ENCODE measurements around the gene ACACB.

The ACACB gene

GRCh38 chr12:109173443-109174240, 57.3 kb downstream of the ACACB start:
- no peak for DNase-seq (ENCODE audit: low read depth in 2 of 2)

- no peak for DNase-seq (ENCODE audit: low read depth in 2 of 2)
Observed at GRCh38 chr12:109174468-109174867, 58.1 kb downstream of the ACACB start.

- DNase-seq (ENCODE audit: low read depth in 2 of 2), result no peak
Observed at GRCh38 chr12:109178532-109178931, 62.1 kb downstream of the ACACB start.

- DNase-seq (ENCODE audit: low read depth in 2 of 2), result no peak
Observed at GRCh38 chr12:109179927-109180326, 63.5 kb downstream of the ACACB start.

GRCh38 chr12:109182041-109182839, 65.9 kb downstream of the ACACB start:
- no peak for DNase-seq (ENCODE audit: low read depth in 2 of 2)

GRCh38 chr12:109185441-109185840, 69.1 kb downstream of the ACACB start:
- DNase-seq (ENCODE audit: low read depth in 2 of 2), result no peak

- no peak for DNase-seq (ENCODE audit: low read depth in 2 of 2)
Observed at GRCh38 chr12:109186993-109187653, 70.7 kb downstream of the ACACB start.

- no peak for DNase-seq (ENCODE audit: low read depth in 2 of 2)
Observed at GRCh38 chr12:109188108-109188712, 71.8 kb downstream of the ACACB start.

- DNase-seq (ENCODE audit: low read depth in 2 of 2), result no peak
Observed at GRCh38 chr12:109189291-109189690, 72.9 kb downstream of the ACACB start.

- no peak for DNase-seq (ENCODE audit: low read depth in 2 of 2)
Observed at GRCh38 chr12:109191621-109192250, 75.3 kb downstream of the ACACB start.

GRCh38 chr12:109192358-109192757, 76.0 kb downstream of the ACACB start:
- peak; percentile 23 to 32 for DNase-seq (ENCODE audit: low read depth in 2 of 2)

- DNase-seq (ENCODE audit: low read depth in 2 of 2), result no peak
Observed at GRCh38 chr12:109193896-109194295, 77.5 kb downstream of the ACACB start.

GRCh38 chr12:109196332-109196731, 79.9 kb downstream of the ACACB start:
- no peak for DNase-seq (ENCODE audit: low read depth in 2 of 2)

GRCh38 chr12:109197327-109197726, 80.9 kb downstream of the ACACB start:
- no peak for DNase-seq (ENCODE audit: low read depth in 2 of 2)

- DNase-seq (ENCODE audit: low read depth in 2 of 2), result no peak
Observed at GRCh38 chr12:109199324-109199723, 82.9 kb downstream of the ACACB start.

- no peak for DNase-seq (ENCODE audit: low read depth in 2 of 2)
Observed at GRCh38 chr12:109200825-109201495, 84.6 kb downstream of the ACACB start.

- DNase-seq (ENCODE audit: low read depth in 2 of 2), result no peak
Observed at GRCh38 chr12:109201496-109201885, 85.1 kb downstream of the ACACB start.

- DNase-seq (ENCODE audit: low read depth in 2 of 2), result no peak
Observed at GRCh38 chr12:109202770-109203169, 86.4 kb downstream of the ACACB start.

GRCh38 chr12:109203480-109203879, 87.1 kb downstream of the ACACB start:
- DNase-seq (ENCODE audit: low read depth in 2 of 2), result no peak

GRCh38 chr12:109209082-109209481, 92.7 kb downstream of the ACACB start:
- DNase-seq (ENCODE audit: low read depth in 2 of 2), result no peak

All from fibroblast of skin of left quadriceps (primary cell).